Vagina (tissue), 2 donors: ENCODE measurements around the gene GGTLC3.
"Not testable (repeated sequence)": the region's sequence is repeated elsewhere in the genome, so short reads cannot be mapped to it uniquely, and the experiment has no call there.

ENCODE experiments used
- POLR2A ChIP-seq, 2 donors: fragments of 450-650 bp; IDR thresholded peaks; one replicate each; pipeline ENCODE4 v1.6.1; 2017; ENCODE audit warnings: antibody characterized with exemption in 2 of 2, mild to moderate bottlenecking in 2 of 2, moderate library complexity in 2 of 2
- POLR2AphosphoS5 ChIP-seq, 2 donors: sonication (generic); formaldehyde crosslinking; IDR thresholded peaks; one replicate each; pipeline ENCODE4 v1.9.0; 2017; ENCODE audit warnings: antibody characterized with exemption in 2 of 2, mild to moderate bottlenecking in 2 of 2, low read depth in 1 of 2; ENCODE audit not compliant: insufficient read depth in 1 of 2
- TF ChIP-seq, protein P1 (sequence below), 3 experiments: fragments of 450-650 bp in 2 of 3; fragments of 200-600 bp in 1 of 3; sonication (generic) in 1 of 3; IDR thresholded peaks; one replicate each; pipeline ENCODE4 v1.5.1; 2017 to 2019; ENCODE audit warnings: antibody characterized with exemption in 3 of 3, mild to moderate bottlenecking in 2 of 3, moderate library complexity in 2 of 3

DNA sequence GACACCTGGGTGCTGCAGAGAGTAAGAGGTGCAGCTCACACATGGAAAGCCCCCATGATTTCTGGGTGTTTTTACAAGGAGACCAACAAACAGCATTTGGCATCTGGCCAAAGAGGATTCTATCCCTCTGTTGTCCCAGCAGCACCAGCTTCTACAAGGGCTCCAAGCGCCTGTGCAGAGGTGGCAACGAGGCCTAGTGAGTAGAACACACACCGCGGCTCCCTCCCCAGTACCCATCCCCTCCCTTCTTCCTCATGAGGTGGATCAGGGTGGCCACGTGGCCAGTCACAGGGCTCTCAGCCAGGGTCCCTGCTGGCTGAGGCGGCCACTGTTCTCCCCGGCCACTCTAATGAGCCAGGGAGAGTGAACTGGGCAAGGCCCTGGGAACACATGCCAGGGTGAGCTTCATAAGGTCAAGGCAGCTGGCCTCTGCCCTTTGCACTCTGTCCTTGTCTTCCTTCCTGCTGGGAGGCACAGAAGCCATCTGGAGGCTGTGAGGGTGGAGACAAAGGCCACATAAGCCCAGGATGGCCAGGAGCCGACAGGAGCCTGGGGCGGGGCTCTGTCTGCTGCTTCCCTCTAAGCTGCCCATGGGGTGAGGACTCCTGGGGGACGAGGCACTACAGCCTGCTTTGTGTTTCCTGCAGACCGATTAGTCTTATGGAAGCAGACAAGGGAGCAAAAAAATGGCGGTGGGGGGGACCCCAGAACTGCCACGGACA is 31.7 kb upstream of the GGTLC3 start:
- TF ChIP-seq, protein P1, sequence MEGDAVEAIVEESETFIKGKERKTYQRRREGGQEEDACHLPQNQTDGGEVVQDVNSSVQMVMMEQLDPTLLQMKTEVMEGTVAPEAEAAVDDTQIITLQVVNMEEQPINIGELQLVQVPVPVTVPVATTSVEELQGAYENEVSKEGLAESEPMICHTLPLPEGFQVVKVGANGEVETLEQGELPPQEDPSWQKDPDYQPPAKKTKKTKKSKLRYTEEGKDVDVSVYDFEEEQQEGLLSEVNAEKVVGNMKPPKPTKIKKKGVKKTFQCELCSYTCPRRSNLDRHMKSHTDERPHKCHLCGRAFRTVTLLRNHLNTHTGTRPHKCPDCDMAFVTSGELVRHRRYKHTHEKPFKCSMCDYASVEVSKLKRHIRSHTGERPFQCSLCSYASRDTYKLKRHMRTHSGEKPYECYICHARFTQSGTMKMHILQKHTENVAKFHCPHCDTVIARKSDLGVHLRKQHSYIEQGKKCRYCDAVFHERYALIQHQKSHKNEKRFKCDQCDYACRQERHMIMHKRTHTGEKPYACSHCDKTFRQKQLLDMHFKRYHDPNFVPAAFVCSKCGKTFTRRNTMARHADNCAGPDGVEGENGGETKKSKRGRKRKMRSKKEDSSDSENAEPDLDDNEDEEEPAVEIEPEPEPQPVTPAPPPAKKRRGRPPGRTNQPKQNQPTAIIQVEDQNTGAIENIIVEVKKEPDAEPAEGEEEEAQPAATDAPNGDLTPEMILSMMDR (IDR thresholded peaks at IDR 0.05) = not testable (repeated sequence)
- not testable (repeated sequence) for TF ChIP-seq POLR2A (IDR thresholded peaks at IDR 0.05); POLR2AphosphoS5 (IDR thresholded peaks at IDR 0.05; ENCODE audit: insufficient read depth in 1 of 2, low read depth in 1 of 2)
